Left lung (tissue), 10 donors: ENCODE results near the gene RTN1. TPM values are rescaled to one million over a fixed set of nuclear protein-coding genes. Genes with fewer than 3 reads are reported as not detected.

Experiments
- ATAC-seq: fragments of 200-7000 bp; cut with Tn5 transposase; one replicate; pipeline ENCODE4 v1.9.1; 2020; ENCODE audit warnings: moderate library complexity
- DNase-seq, 4 donors: peaks; one replicate each; pipeline ENCODE4 v3.0.0-alpha.2; 2013 to 2020
- H3K27ac ChIP-seq, 2 donors: fragments of 200-600 bp; sonication (generic) in 1 of 2; one replicate each; pipeline versions ENCODE4 v1.5.0 to v1.8.0; 2020 to 2021
- H3K27me3 ChIP-seq, 2 donors: fragments of 200-600 bp; sonication (generic) in 1 of 2; one replicate each; pipeline versions ENCODE4 v1.5.0 to v1.8.0; 2020 to 2021
- H3K36me3 ChIP-seq, 2 donors: fragments of 200-600 bp; sonication (generic) in 1 of 2; one replicate each; pipeline versions ENCODE4 v1.5.0 to v1.8.0; 2020 to 2021
- H3K4me1 ChIP-seq, 2 donors: fragments of 200-600 bp; one replicate each; pipeline ENCODE4 v1.8.0; 2021
- H3K4me3 ChIP-seq, 2 donors: fragments of 200-600 bp; sonication (generic) in 1 of 2; one replicate each; pipeline versions ENCODE4 v1.5.0 to v1.8.0; 2020 to 2021; ENCODE audit warnings: mild to moderate bottlenecking in 1 of 2
- H3K9me3 ChIP-seq, 2 donors: fragments of 200-600 bp; sonication (generic) in 1 of 2; one replicate each; pipeline versions ENCODE4 v1.5.0 to v1.8.0; 2020 to 2021
- CTCF ChIP-seq, 2 donors: fragments of 200-600 bp; sonication (generic) in 1 of 2; IDR thresholded peaks; one replicate each; pipeline versions ENCODE4 v1.5.0 to v1.8.0; 2021; ENCODE audit warnings: antibody characterized with exemption in 2 of 2
- intact Hi-C, 2 donors: fragments of 100-400 bp; cut with DNase I; formaldehyde crosslinking; loops; one replicate each; pipeline versions ENCODE4 v1.11.2 to v1.14.2; 2022
- polyA plus RNA-seq, 6 donors: library from polyadenylated mRNA; unstranded; fragments of 120-200 nt; gene quantifications; one replicate each; pipeline ENCODE4 v1.2.1, GENCODE V29; 2013; ENCODE audit not compliant: insufficient read length in 6 of 6
- total RNA-seq, 2 donors: library from RNA; stranded (reverse); fragmentation: NEBNext Ultra II Directional; extraction: Animal tissue kit (Norgen Biotek cat#: 25700); gene quantifications; one replicate each; pipeline ENCODE4 v1.2.1, GENCODE V29; 2021
- donor health status: DM: no; HTN: yes; CAD: no.
- donor health status: DM: no; HTN: no; CAD: no.

Gene RTN1
- total and polyA plus RNA-seq, 8 donors: 3.6 to 7.9 (median 4.7) TPM

GRCh38 chr14:59846595-59846994 is 24.0 kb downstream of the RTN1 start:
- intact Hi-C loops: no loop called here
- H3K4me1 ChIP-seq: peaks cover 0 to 15% of the 10 kb centered on the region in 2 donors
- no peak for DNase-seq
- no peak for ATAC-seq
- H3K36me3 ChIP-seq: no peaks in the 10 kb centered on the region
- no peak overlapping the region for H3K27ac ChIP-seq
- H3K27me3 ChIP-seq: no peaks in the 10 kb centered on the region
- TF ChIP-seq CTCF (IDR thresholded peaks at IDR 0.05): no peak
- H3K9me3 ChIP-seq: no peaks in the 10 kb centered on the region
- no peak overlapping the region for H3K4me3 ChIP-seq

GRCh38 chr14:59845245-59845644 is 25.3 kb downstream of the RTN1 start:
- Histone ChIP-seq H3K36me3 (no peaks in the 10 kb centered on the region), H3K27ac (no peak overlapping the region), H3K27me3 (no peaks in the 10 kb centered on the region), H3K9me3 (no peaks in the 10 kb centered on the region), H3K4me3 (no peak overlapping the region), H3K4me1 (peaks cover 0 to 10% of the 10 kb centered on the region in 2 donors)
- ATAC-seq (no peak), DNase-seq (no peak)
- intact Hi-C loops: no loop called here
- no peak for TF ChIP-seq CTCF (IDR thresholded peaks at IDR 0.05)

- H3K4me1 ChIP-seq: peaks cover 0 to 7% of the 10 kb centered on the region in 2 donors
- TF ChIP-seq CTCF (IDR thresholded peaks at IDR 0.05): no peak
- no peaks in the 10 kb centered on the region for H3K36me3 ChIP-seq
- no peaks in the 10 kb centered on the region for H3K9me3 ChIP-seq
- H3K27me3 ChIP-seq: no peaks in the 10 kb centered on the region
- ATAC-seq: no peak
- intact Hi-C loops: no loop called here
- no peak overlapping the region for H3K27ac ChIP-seq
- H3K4me3 ChIP-seq: no peak overlapping the region
- DNase-seq: no peak
These were observed 26.3 kb downstream of the RTN1 start for GRCh38 chr14:59844186-59844812.

GRCh38 chr14:59836116-59836515 is 34.5 kb downstream of the RTN1 start:
- H3K36me3 ChIP-seq: no peaks in the 10 kb centered on the region
- no peaks in the 10 kb centered on the region for H3K4me1 ChIP-seq
- TF ChIP-seq CTCF (IDR thresholded peaks at IDR 0.05): no peak
- H3K27ac ChIP-seq: no peak overlapping the region
- no peaks in the 10 kb centered on the region for H3K27me3 ChIP-seq
- no peak overlapping the region for H3K4me3 ChIP-seq
- DNase-seq (no peak), ATAC-seq (no peak)
- intact Hi-C loops: no loop called here
- H3K9me3 ChIP-seq: no peaks in the 10 kb centered on the region

GRCh38 chr14:59832653-59833294 is 37.8 kb downstream of the RTN1 start:
- TF ChIP-seq CTCF (IDR thresholded peaks at IDR 0.05): no peak
- Histone ChIP-seq H3K27me3 (no peaks in the 10 kb centered on the region), H3K4me3 (no peak overlapping the region), H3K9me3 (no peaks in the 10 kb centered on the region), H3K4me1 (no peaks in the 10 kb centered on the region), H3K27ac (no peak overlapping the region), H3K36me3 (no peaks in the 10 kb centered on the region)
- no peak for ATAC-seq
- intact Hi-C loops: no loop called here
- no peak for DNase-seq
